ENCODE data around the gene SLC8A3.

The SLC8A3 gene

GRCh38 chr14:70032447-70032846 is 156.3 kb downstream of the SLC8A3 start:
- TF ChIP-seq MAX (IDR thresholded peaks at IDR 0.05; ENCODE audit: low read depth, low read length) (no peak), MYC (IDR thresholded peaks at IDR 0.05; ENCODE audit: low read depth, low read length) (no peak)
- no peak overlapping the region for H3K4me3 ChIP-seq (ENCODE audit: low read depth, low read length)
- DNase-seq (ENCODE audit: low read depth), result no peak

GRCh38 chr14:70032016-70032415 is 156.7 kb downstream of the SLC8A3 start:
- TF ChIP-seq MAX (IDR thresholded peaks at IDR 0.05; ENCODE audit: low read depth, low read length) (no peak), MYC (IDR thresholded peaks at IDR 0.05; ENCODE audit: low read depth, low read length) (no peak), POLR2A (IDR thresholded peaks at IDR 0.05; ENCODE audit: extremely low read depth, insufficient read length) (no peak), CTCF (IDR thresholded peaks at IDR 0.05; ENCODE audit: low read depth, low read length) (no peak)
- no peak for DNase-seq (ENCODE audit: low read depth)
- no peak overlapping the region for H3K4me3 ChIP-seq (ENCODE audit: low read depth, low read length)

GRCh38 chr14:70029296-70030132 is 159.2 kb downstream of the SLC8A3 start:
- DNase-seq (ENCODE audit: low read depth), result no peak
- H3K4me3 ChIP-seq (ENCODE audit: low read depth, low read length), result no peak overlapping the region
- no peak for TF ChIP-seq MAX (IDR thresholded peaks at IDR 0.05; ENCODE audit: low read depth, low read length)

GRCh38 chr14:70027785-70028428 is 160.8 kb downstream of the SLC8A3 start:
- no peak for TF ChIP-seq MAX (IDR thresholded peaks at IDR 0.05; ENCODE audit: low read depth, low read length)
- TF ChIP-seq MYC (IDR thresholded peaks at IDR 0.05; ENCODE audit: low read depth, low read length), result no peak
- TF ChIP-seq CTCF (IDR thresholded peaks at IDR 0.05; ENCODE audit: low read depth, low read length), result peak; percentile 81
- no peak for TF ChIP-seq POLR2A (IDR thresholded peaks at IDR 0.05; ENCODE audit: extremely low read depth, insufficient read length)
- DNase-seq (ENCODE audit: low read depth), result peak; percentile 63

GRCh38 chr14:70023871-70024270 is 164.9 kb downstream of the SLC8A3 start:
- TF ChIP-seq MAX (IDR thresholded peaks at IDR 0.05; ENCODE audit: low read depth, low read length), result no peak
- TF ChIP-seq POLR2A (IDR thresholded peaks at IDR 0.05; ENCODE audit: extremely low read depth, insufficient read length), result no peak
- TF ChIP-seq MYC (IDR thresholded peaks at IDR 0.05; ENCODE audit: low read depth, low read length), result no peak
- no peak for TF ChIP-seq CTCF (IDR thresholded peaks at IDR 0.05; ENCODE audit: low read depth, low read length)
- DNase-seq (ENCODE audit: low read depth), result no peak

More at GRCh38 chr14:70027785-70028428, 160.8 kb downstream of the SLC8A3 start:
- H3K4me3 ChIP-seq (ENCODE audit: low read depth, low read length), result no peak overlapping the region

GRCh38 chr14:70022771-70023445 is 165.8 kb downstream of the SLC8A3 start:
- TF ChIP-seq CTCF (IDR thresholded peaks at IDR 0.05; ENCODE audit: low read depth, low read length) (no peak), MAX (IDR thresholded peaks at IDR 0.05; ENCODE audit: low read depth, low read length) (no peak), MYC (IDR thresholded peaks at IDR 0.05; ENCODE audit: low read depth, low read length) (no peak)
- H3K4me3 ChIP-seq (ENCODE audit: low read depth, low read length), result no peak overlapping the region
- no peak for DNase-seq (ENCODE audit: low read depth)

More at GRCh38 chr14:70023871-70024270, 164.9 kb downstream of the SLC8A3 start:
- no peak overlapping the region for H3K4me3 ChIP-seq (ENCODE audit: low read depth, low read length)
